ENCODE data around the gene LSP1.

Gene LSP1

DNA sequence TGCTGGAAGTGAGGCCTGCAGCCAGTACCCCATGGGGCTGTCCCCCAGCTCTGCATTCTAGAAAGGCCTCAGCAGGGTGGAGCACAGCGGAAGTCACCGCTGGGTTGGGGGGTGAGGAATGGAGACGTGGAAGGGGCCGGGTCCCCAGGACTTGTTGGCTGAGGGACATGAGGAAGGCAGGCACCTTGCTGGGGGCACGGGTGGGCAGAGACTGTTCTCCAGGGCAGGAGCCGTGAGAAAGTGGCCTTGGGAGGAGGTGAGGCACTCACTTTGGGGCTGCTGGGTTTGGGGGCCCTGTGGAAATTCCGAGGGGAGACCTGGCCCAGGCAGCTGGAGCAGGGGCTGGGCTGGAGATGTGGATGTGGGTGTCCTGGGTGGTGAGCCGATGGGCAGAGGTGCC lies 9.1 kb upstream of the LSP1 start:
- H3K4me3 ChIP-seq (ENCODE audit: low read depth, low read length), result no peak overlapping the region
- TF ChIP-seq CTCF (IDR thresholded peaks at IDR 0.05; ENCODE audit: low read depth, low read length), result no peak

- TF ChIP-seq CTCF (IDR thresholded peaks at IDR 0.05; ENCODE audit: low read depth, low read length), result no peak
- H3K4me3 ChIP-seq (ENCODE audit: low read depth, low read length), result no peak overlapping the region
Measured at GRCh38 chr11:1844221-1845094, 8.4 kb upstream of the LSP1 start.

- no peak overlapping the region for H3K4me3 ChIP-seq (ENCODE audit: low read depth, low read length)
- no peak for TF ChIP-seq CTCF (IDR thresholded peaks at IDR 0.05; ENCODE audit: low read depth, low read length)
Measured at GRCh38 chr11:1845095-1845429, 7.8 kb upstream of the LSP1 start.

- no peak overlapping the region for H3K4me3 ChIP-seq (ENCODE audit: low read depth, low read length)
Measured at GRCh38 chr11:1845561-1846452, 7.1 kb upstream of the LSP1 start.

GRCh38 chr11:1846453-1846932 lies 6.4 kb upstream of the LSP1 start:
- TF ChIP-seq CTCF (IDR thresholded peaks at IDR 0.05; ENCODE audit: low read depth, low read length), result no peak
- no peak overlapping the region for H3K4me3 ChIP-seq (ENCODE audit: low read depth, low read length)

More at GRCh38 chr11:1845561-1846452, 7.1 kb upstream of the LSP1 start:
- TF ChIP-seq CTCF (IDR thresholded peaks at IDR 0.05; ENCODE audit: low read depth, low read length), result no peak

GRCh38 chr11:1847006-1847735 lies 5.7 kb upstream of the LSP1 start:
- TF ChIP-seq CTCF (IDR thresholded peaks at IDR 0.05; ENCODE audit: low read depth, low read length), result no peak
- H3K4me3 ChIP-seq (ENCODE audit: low read depth, low read length), result no peak overlapping the region
